NB4 (cell line): ENCODE measurements around the gene OLFM4.

Experiments
- CTCF ChIP-seq: IDR thresholded peaks from one replicate; pipeline ENCODE4 v1.5.1; 2012; ENCODE audit warnings: low read depth, low read length
- MAX ChIP-seq: IDR thresholded peaks from 2 replicates; pipeline ENCODE4 v1.6.1; 2011; ENCODE audit warnings: low read depth, low read length
- POLR2A ChIP-seq: IDR thresholded peaks from 2 replicates; pipeline ENCODE4 v1.6.1; 2011; ENCODE audit warnings: mild to moderate bottlenecking; ENCODE audit not compliant: insufficient read length; ENCODE audit errors: extremely low read depth

- TF ChIP-seq CTCF = no peak
- TF ChIP-seq POLR2A = no peak
- TF ChIP-seq MAX = no peak
Measured at GRCh38 chr13:52999093-52999696, 29.4 kb upstream of the OLFM4 start.
